H54 (cell line): ENCODE measurements around the gene AGXT.
A peak's percentile ranks its signal among the peaks of the same experiment; 100 is the strongest.

Experiments
- DNase-seq: peaks from one replicate; pipeline ENCODE4 v3.0.0; 2011; ENCODE audit warnings: low spot score, mixed read lengths; ENCODE audit not compliant: insufficient read length
- FAIRE-seq: peaks from 3 replicates; lab custom pipeline; 2011; peaks lifted over from hg19 to GRCh38; lab: Jason Lieb, UNC
- POLR2A ChIP-seq: IDR thresholded peaks from 2 replicates; pipeline ENCODE4 v1.6.1; 2011; ENCODE audit warnings: low read depth, mild to moderate bottlenecking, low read length

The AGXT gene

DNA sequence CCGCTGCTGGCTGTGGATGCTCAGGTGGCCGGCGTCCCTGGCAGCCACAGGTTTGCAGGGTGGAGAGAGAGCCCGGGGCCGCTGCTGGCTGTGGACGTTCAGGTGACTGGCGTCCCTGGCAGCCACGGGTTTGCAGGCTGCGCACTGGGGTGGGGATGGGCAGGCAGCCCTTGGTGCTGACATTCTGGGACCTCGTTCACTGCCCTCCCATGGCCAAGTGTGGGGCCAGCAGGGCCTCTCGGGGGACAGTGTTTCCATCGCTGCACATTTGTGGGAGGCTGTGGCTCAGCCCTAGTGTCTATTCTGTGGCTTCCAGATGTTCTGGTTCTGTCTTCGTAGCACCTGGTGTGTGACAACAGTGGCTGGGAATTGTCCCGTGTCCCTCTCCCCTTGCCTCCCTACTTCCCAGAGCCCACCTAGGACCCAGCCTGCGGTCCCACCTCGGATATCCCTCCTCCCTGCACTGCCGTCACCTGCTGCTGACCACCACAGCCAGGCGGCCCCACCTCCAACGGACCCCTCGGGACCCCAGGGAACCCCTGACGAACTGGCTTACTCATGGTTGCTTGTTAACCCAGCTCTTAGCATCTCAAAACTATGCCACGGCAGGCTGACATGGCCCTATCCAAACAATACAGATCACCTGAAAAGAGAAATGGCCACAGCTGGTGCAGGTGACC, 38.4 kb downstream of the AGXT start:
- no peak for DNase-seq
- FAIRE-seq = no peak
- TF ChIP-seq POLR2A = no peak

DNA sequence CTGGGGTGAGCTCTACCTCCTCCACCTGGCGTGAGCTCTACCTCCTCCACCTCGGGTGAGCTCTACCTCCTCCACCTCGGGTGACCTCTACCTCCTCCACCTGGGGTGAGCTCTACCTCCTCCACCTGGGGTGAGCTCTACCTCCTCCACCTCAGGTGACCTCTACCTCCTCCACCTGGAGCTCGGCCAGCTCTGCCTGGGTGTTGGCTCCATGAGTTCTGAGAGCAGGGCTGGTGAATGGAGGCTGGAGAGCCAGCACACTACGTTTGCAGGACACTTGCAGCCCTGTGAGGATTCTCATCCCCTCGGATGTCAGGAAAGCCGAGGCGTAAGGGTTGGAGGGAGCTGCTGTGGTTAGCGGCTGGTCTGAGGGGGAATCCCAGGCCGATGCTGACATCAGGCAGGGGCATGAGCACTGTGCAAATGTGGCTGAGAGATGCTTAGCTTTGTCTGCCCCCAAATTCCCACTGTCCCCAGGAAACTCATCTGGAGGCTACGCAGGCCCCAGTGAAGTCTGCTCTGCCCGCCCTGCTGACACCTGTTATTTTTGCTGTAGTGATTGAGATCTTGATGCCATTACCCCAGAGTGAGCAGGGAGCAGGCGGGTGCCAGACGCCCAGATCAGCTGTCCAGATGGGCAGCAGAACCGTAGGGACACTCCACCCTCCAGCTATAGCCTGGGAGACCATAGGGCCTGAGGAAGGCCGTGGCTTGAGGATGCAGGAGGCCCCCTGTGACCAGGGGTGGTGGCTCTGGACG, 40.8 kb downstream of the AGXT start:
- TF ChIP-seq POLR2A = no peak
- no peak for DNase-seq
- no peak for FAIRE-seq

DNA sequence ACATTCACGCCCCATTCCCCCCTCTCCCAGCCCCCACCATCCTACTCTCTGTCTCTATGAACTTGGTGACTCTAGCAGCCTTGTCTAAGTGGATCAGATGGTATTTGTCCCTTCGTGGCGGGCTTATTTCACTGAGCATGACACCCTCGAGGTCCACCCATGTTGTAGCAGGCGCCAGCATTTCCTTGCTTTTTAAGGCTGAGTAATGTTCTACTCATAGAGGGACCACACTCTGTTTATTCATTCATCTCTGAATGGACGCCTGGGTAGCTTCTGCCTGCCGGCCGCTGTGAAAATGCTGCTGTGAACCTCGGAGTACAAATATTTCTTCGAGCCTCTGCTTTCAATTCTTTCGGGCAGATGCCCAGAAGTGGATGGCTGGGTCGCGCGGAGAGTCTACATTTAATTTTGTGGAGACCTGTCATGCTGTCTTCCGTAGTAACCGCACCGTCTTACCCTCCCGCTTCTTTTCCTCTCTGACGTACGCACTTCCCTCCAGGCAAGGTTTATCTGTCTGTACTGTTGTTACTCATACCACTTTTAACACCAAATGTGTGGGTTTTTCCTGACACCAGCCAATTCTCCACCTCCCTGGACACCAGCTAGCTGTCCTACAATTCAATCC, 43.1 kb downstream of the AGXT start:
- no peak for TF ChIP-seq POLR2A
- DNase-seq = no peak
- FAIRE-seq = no peak

DNA sequence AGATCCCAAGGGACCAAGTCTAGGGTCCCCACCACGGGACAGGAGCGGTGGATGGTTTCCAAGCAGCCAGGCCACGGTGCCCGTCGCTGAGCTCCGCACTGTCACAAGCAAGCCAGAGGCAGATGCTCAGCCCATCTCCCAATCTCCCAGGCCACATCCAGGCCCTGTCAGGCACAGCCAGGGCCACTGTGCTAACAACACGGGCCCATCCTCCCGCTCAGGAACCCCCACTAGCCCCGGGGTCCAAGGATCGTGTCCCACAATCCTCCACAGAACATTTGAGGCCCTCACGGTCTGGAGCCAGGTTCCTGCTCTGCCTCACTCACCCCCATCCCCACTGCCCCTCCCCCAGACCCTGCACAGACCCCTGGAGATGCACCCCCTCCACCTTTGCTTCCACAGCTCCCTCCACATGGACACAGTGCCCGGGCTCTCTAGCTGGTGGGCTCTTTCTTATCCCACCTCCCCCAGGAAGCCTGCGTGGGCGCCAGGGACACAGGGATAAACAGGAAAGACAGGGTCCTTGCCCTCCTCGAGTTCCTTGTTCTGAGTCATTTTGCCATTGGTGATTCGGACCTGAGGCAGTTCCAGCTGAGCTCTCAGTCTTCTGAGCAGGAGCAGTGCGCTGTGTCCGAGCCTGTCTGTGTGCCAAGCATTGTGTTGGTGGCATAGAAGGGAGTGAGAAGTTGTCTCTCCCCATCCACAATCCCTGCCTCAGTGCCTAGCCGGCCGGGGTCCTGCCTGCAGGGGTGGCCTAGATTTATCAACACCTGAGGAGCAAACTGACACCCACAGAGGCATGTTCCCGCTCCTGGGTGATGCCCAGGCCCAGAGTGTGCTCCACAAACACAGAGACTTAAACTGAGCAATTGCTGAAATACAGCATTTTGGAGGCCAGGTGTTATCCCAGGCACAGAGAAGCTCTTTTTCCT, 44.5 kb downstream of the AGXT start:
- no peak for FAIRE-seq
- no peak for TF ChIP-seq POLR2A
- no peak for DNase-seq

DNA sequence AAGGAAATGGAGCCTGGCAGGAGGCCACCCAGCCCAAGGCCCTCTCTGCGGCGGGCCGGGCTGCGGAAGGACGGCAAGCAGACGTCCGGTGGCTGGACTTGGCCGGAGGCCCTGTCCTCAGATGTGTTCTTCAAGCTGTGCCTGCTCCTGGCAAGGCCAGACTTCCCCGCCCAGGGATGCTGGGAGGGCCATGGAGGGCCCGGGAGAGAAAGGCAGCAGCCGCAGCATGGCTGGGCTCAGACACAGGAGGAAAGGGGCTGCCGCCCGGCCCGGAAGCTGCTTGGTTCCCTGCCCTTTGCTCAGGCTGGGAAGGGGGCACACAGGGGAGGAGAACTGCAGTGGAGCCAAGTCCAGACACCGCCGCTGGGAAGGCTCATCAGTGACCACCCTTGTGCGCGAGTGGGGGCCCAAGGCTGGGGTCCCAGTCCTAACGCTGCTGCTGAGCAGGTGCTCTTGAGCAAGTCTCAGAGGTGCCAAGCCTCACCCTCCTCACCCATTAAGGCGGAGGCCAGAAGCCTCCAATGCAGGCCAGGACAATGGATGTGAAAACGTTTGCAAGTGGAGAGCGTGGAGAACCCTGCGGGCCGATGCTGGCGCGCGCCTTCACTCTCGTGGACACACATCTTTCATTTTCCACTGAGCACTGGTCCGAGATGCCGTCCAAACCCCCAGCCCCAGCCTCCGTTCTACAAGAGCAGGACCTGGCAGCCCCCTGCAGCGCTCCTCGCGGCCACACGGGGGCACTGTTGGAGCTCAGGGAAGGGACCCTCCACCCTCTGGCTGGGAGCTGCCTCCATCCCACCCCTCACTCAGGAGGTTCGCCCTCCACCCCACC, 45.4 kb downstream of the AGXT start:
- FAIRE-seq (no peak), DNase-seq (peak; percentile 69)
- TF ChIP-seq POLR2A = no peak

DNA sequence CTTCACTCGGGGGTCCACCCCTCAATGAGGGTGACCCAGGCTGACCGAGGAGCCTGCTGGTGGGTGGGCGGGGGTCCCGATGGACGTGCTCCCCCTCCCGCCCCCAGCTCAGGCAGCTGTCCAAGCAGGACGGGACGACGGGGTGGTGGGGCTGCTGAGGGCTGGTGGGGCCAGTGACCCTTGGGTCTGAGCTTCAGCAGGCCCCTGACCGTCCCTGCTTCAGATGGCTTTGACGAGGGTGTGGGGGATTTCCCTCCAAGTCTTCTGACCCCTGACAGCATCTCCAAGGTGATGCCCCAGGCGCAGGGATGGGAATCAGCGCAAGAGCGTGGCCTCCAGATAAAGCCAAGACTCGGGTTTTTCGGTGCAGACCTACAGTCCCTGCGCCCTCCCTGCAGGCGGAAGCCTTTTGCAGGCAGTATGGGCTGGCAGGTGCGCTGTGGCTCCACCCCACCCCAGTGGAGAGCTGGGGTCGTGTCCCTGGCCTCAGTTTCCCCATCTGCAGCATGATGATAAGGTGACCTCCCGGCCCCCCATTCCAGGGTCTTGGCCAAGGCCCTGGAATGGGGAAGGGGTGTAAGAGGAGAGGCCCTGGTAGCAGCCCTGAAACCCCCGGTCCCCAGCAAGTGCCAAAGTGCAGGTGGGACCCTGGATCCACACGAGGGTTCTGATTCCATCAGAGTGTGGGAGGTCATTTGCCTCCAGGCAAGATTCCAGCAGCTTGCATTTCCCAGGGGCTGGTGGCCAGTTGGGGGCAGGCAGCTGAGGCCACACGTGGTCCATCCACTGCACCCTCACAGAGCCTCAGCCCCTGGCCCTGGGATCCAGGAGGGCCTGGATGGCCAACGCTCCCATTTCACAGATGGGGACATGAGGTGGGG, 46.3 kb downstream of the AGXT start:
- DNase-seq = no peak
- FAIRE-seq = no peak
- no peak for TF ChIP-seq POLR2A

DNA sequence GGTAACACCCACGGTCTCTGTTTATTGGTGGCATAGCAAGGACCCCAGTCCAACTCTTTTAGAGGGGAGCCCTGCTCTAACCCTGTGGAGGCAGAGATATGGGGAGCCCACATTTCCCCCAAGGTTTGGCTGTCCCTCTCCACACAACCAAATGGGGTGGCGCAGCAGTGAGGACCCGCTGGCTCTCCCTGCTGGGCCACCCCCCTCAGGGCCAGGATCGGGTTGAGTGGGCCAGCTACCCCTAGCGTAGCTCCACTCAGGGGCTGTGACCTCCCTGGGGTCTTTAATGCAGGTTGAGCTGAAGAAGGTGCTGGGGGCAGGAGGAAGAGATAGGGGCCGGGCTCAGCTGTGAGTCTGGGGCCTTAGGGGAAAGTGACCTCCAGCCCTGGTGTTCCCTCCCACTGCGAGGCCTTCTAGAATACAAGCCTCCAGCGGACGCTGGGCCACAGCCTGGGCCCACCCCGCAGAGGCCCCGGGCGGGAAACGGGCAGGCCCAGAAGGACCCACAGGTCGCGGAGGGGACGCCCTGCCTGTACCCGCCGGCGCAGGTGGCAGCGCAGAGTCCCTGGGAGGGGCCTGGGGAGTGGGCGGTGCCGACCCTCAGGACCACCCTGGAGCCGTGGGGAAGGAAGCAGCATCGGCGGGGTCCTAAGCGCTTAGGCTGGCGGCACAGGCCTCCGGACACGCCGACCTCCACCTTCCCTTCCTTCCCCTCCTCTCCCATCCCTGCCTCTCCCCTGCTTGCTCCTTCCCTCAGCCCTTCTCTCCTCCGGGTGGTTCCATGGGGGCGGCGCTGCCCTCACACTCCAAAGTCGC, 47.1 kb downstream of the AGXT start:
- no peak for TF ChIP-seq POLR2A
- no peak for DNase-seq
- no peak for FAIRE-seq

DNA sequence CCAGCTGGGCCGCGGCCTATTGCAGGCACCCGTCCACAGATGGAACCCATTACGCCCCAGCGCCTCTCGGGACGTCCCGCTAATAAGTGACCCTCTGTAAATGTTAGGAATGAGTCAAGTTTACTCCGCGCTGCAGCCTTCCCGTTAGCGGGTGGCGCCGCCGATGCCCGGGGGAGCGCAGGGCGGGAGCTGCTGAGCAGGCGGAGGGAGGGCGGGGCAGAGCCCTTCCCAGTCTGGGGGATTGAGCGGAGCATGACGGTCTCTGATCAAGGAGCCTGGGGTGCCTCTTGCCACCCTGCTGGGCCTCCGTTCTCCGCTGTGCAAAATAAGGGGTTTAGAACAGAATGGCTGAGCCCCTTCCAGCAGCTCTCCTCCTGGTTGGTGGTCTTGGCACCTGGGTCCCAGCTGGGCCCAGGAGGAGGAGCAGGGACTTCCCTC, 48.0 kb downstream of the AGXT start:
- FAIRE-seq (no peak), DNase-seq (peak; percentile 57)
- TF ChIP-seq POLR2A = no peak

DNA sequence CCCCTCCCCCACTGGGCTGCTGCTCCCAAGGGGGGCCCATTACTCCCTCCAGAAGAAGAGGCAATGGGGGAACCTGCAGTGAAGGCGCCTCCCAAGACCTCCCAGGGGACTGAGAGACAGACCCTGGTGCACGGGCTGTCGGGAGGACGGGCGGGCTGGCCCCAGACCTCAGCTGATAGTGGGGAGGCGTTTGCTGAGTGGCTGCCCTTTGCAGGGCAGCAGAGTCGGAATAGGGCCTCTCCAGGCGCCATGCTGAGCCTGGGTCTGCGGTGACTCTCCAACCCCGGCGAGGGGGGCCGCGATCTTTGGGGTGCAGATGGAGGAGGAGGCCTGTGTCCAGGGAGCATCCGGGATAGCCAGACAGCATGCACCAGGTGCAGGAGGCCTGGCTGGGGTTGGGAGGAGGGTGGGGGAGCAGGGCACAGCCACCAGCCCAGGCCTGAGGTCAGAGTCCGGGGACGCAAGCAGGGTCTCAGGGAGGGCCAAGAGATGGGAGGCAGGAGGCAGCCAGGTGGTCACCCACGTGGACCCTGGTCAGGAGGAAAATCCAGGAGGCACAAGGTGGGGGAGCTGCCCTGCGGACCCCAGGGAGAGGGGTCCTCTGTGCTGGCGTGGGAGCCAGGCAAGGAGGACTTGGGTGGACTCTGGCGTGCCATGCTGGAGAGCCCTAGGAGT, 48.5 kb downstream of the AGXT start:
- FAIRE-seq (no peak), DNase-seq (no peak)
- no peak for TF ChIP-seq POLR2A

DNA sequence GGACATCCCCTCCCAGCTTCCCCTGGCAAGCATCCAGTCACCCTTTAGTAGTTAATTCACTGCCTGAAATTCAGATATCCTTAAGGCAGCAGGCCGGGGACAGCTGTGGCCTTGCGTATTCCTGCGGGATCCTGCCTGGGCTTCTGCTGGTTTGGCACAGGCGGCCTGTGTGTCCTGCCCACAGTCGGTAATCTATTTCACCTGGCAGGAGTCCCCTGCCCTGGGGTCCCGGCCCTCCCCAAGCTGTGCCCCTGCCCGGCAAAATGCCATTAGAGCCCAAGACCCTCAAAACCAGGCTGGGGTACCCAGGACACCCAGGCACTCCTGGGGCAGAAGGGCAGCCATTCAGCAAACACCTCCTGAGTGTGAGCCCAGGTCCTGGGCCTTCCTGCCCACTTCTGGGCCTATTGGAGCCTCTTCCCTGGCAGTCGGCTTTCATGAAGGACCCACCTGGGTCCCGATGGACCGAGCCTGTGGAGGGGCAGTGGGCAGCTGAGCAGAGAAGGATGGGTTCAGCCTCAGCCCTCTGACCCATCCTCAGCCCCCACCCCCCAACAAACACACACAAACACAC, 49.1 kb downstream of the AGXT start:
- FAIRE-seq (no peak), DNase-seq (no peak)
- TF ChIP-seq POLR2A = no peak
